Measurements from ENCODE around the gene ZNF563. TPM values are rescaled to one million over a fixed set of nuclear protein-coding genes. Genes with fewer than 3 reads are reported as not detected.

ZNF563 gene
- total RNA-seq, 4 donors from 2014 or later: 2.6 to 8.3 (median 5.8) TPM

GRCh38 chr19:12284226-12284625 lies 49.2 kb downstream of the ZNF563 start:
- Histone ChIP-seq H3K4me1 (peaks cover 16% of the 10 kb centered on the region), H3K4me3 (no peak overlapping the region), H3K9me3 (no peaks in the 10 kb centered on the region), H3K36me3 (peaks cover 14% of the 10 kb centered on the region), H3K27me3 (no peaks in the 10 kb centered on the region), H3K27ac (no peak overlapping the region)
- no peak for DNase-seq (ENCODE audit: low spot score in 2 of 2)
- WGBS: 98% methylated on average over 14 of the region's 14 CpGs
- TF ChIP-seq CTCF (IDR thresholded peaks at IDR 0.05) (no peak), POLR2AphosphoS5 (IDR thresholded peaks at IDR 0.05) (no peak), EP300 (IDR thresholded peaks at IDR 0.05) (no peak), POLR2A (IDR thresholded peaks at IDR 0.05) (no peak)

DNA sequence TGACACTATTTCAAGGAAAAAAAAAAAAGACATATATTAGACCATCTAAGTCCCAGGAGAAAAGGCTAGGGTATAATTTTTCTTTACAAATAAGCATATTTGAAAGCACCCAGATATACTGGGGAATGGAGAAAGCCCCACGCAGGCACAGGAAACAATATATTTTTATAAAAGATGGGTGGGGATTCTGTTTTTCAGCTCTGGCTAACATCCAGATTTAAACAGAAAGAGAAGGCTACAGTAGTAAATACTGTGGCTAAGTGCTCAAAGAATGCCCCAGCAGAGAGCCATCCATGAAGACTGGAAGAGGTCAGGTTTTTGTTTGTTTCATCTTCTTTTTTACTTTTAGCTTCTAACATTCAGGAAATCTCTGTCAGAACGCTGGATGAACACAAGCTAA lies 54.7 kb downstream of the ZNF563 start:
- no peaks in the 10 kb centered on the region for H3K4me1 ChIP-seq
- H3K4me3 ChIP-seq: no peak overlapping the region
- DNase-seq (ENCODE audit: low spot score in 2 of 2): no peak
- H3K27me3 ChIP-seq: no peaks in the 10 kb centered on the region
- 65% methylated on average over 2 of the region's 2 CpGs for WGBS
- TF ChIP-seq POLR2A (IDR thresholded peaks at IDR 0.05) (no peak), POLR2AphosphoS5 (IDR thresholded peaks at IDR 0.05) (no peak), CTCF (IDR thresholded peaks at IDR 0.05) (no peak), EP300 (IDR thresholded peaks at IDR 0.05) (no peak)
- peaks cover 32% of the 10 kb centered on the region for H3K36me3 ChIP-seq
- H3K27ac ChIP-seq: no peak overlapping the region
- H3K9me3 ChIP-seq: peaks cover 11% of the 10 kb centered on the region

- H3K4me3 ChIP-seq: no peak overlapping the region
- H3K27me3 ChIP-seq: no peaks in the 10 kb centered on the region
- peaks cover 66% of the 10 kb centered on the region for H3K36me3 ChIP-seq
- TF ChIP-seq EP300 (IDR thresholded peaks at IDR 0.05): no peak
- no peak for TF ChIP-seq CTCF (IDR thresholded peaks at IDR 0.05)
- no peak for TF ChIP-seq POLR2A (IDR thresholded peaks at IDR 0.05)
- H3K27ac ChIP-seq: no peak overlapping the region
- DNase-seq (ENCODE audit: low spot score in 2 of 2): no peak
- 95% methylated on average over 11 of the region's 11 CpGs for WGBS
- no peaks in the 10 kb centered on the region for H3K4me1 ChIP-seq
- peaks cover 54% of the 10 kb centered on the region for H3K9me3 ChIP-seq
These were observed 60.2 kb downstream of the ZNF563 start for GRCh38 chr19:12272980-12273901.

DNA sequence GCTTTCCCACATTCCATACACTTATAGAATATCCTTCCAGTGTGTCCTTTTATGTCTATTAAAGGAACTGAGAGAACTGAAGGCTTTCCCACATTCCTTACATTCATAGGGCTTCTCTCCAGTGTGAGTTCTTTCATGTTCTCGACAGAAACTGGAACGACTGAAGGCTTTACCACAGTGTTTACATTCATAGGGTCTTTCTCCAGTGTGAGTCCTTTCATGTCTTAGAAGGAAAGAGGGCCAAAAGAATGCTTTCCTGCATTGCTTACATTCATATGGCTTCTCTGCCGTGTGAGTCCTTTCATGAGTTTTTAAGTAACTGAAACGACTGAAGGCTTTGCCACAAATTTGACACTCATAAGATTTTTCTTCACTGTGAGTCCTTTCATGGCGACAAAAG lies 61.0 kb downstream of the ZNF563 start:
- Histone ChIP-seq H3K27ac (no peak overlapping the region), H3K9me3 (peaks cover 47% of the 10 kb centered on the region), H3K36me3 (peaks cover 64% of the 10 kb centered on the region), H3K4me1 (no peaks in the 10 kb centered on the region), H3K27me3 (no peaks in the 10 kb centered on the region), H3K4me3 (no peak overlapping the region)
- TF ChIP-seq CTCF (IDR thresholded peaks at IDR 0.05) (no peak), EP300 (IDR thresholded peaks at IDR 0.05) (no peak), POLR2A (IDR thresholded peaks at IDR 0.05) (no peak), POLR2AphosphoS5 (IDR thresholded peaks at IDR 0.05) (no peak)
- DNase-seq (ENCODE audit: low spot score in 2 of 2): no peak
- 91% methylated on average over 5 of the region's 5 CpGs for WGBS

- H3K27ac ChIP-seq: no peak overlapping the region
- H3K4me3 ChIP-seq: no peak overlapping the region
- DNase-seq (ENCODE audit: low spot score in 2 of 2): no peak
- H3K4me1 ChIP-seq: no peaks in the 10 kb centered on the region
- peaks cover 62% of the 10 kb centered on the region for H3K36me3 ChIP-seq
- TF ChIP-seq CTCF (IDR thresholded peaks at IDR 0.05) (no peak), EP300 (IDR thresholded peaks at IDR 0.05) (no peak), POLR2AphosphoS5 (IDR thresholded peaks at IDR 0.05) (no peak), POLR2A (IDR thresholded peaks at IDR 0.05) (no peak)
- WGBS: 96% methylated on average over 2 of the region's 2 CpGs
- H3K27me3 ChIP-seq: no peaks in the 10 kb centered on the region
- peaks cover 52% of the 10 kb centered on the region for H3K9me3 ChIP-seq
These were observed 62.6 kb downstream of the ZNF563 start for GRCh38 chr19:12270854-12271253.
